CD4-positive, alpha-beta T cell (primary cell): ENCODE data around the gene HSPG2. TPM values are rescaled to one million over a fixed set of nuclear protein-coding genes. Genes with fewer than 3 reads are reported as not detected.

ENCODE experiments used
- ATAC-seq: fragments of 200-7000 bp; cut with Tn5 transposase; one replicate; pipeline ENCODE4 v1.10.0; 2022; ENCODE audit warnings: mild to moderate bottlenecking; ENCODE audit not compliant: poor library complexity
- CTCF ChIA-PET: fragments of 350-600 bp; sonication (Branson Sonifier 250); formaldehyde crosslinking; loops from one replicate; lab custom pipeline; 2021; ENCODE audit warnings: antibody characterized with exemption, inconsistent platforms; lab: Charles Lee
- POLR2A ChIA-PET: fragments of 350-600 bp; sonication (Branson Sonifier 250); formaldehyde crosslinking; loops from one replicate; lab custom pipeline; 2021; ENCODE audit warnings: antibody characterized with exemption, inconsistent platforms; lab: Charles Lee
- DNase-seq, 14 experiments: peaks; one replicate each; pipeline ENCODE4 v3.0.0-alpha.2; 2013 to 2020; ENCODE audit warnings: mixed read lengths in 2 of 14
- H3K27ac ChIP-seq, 2 donors: one replicate each; pipeline versions ENCODE4 v1.5.1 to v1.7.0; 2013; ENCODE audit warnings: low read length in 2 of 2, low read depth in 1 of 2, mild to moderate bottlenecking in 1 of 2
- H3K27me3 ChIP-seq, 2 experiments: 1 replicate in 1 of 2; 2 replicates in 1 of 2; pipeline versions ENCODE4 v1.6.1 to v1.7.0; 2013; ENCODE audit warnings: low read length in 2 of 2, control low read depth in 1 of 2, mild to moderate bottlenecking in 1 of 2, moderate library complexity in 1 of 2; ENCODE audit not compliant: insufficient read depth in 2 of 2, control insufficient read depth in 1 of 2
- H3K36me3 ChIP-seq: one replicate; pipeline ENCODE4 v1.6.1; 2013; ENCODE audit warnings: low read length, control low read depth; ENCODE audit not compliant: insufficient read depth
- H3K4me1 ChIP-seq: one replicate; pipeline ENCODE4 v1.6.1; 2013; ENCODE audit warnings: low read length, control low read depth; ENCODE audit not compliant: insufficient read depth
- H3K4me3 ChIP-seq: one replicate; pipeline ENCODE4 v1.5.1; 2013; ENCODE audit warnings: mild to moderate bottlenecking, low read length, moderate library complexity
- H3K9me3 ChIP-seq, 2 experiments: 1 replicate in 1 of 2; 2 replicates in 1 of 2; pipeline versions ENCODE4 v1.6.1 to v1.7.0; 2013; ENCODE audit warnings: low read length in 2 of 2, mild to moderate bottlenecking in 2 of 2, control low read depth in 1 of 2, moderate library complexity in 1 of 2; ENCODE audit not compliant: control insufficient read depth in 1 of 2, insufficient read depth in 1 of 2
- H3K27ac Mint-ChIP-seq: one replicate; pipeline ENCODE4 v1.8.0; 2020; ENCODE audit warnings: mixed read lengths
- H3K27me3 Mint-ChIP-seq: one replicate; pipeline ENCODE4 v1.8.0; 2021; ENCODE audit warnings: mixed read lengths
- H3K36me3 Mint-ChIP-seq: one replicate; pipeline ENCODE4 v1.8.0; 2021; ENCODE audit warnings: low read depth, mixed read lengths
- H3K4me1 Mint-ChIP-seq: one replicate; pipeline ENCODE4 v1.8.0; 2021; ENCODE audit warnings: low read depth, mixed read lengths
- H3K4me3 Mint-ChIP-seq: one replicate; pipeline ENCODE4 v1.8.0; 2020; ENCODE audit warnings: mild to moderate bottlenecking, mixed read lengths
- H3K9me3 Mint-ChIP-seq: one replicate; pipeline ENCODE4 v1.8.0; 2020; ENCODE audit warnings: mixed read lengths
- intact Hi-C, 2 experiments: fragments of 100-400 bp; cut with DNase I in 1 of 2; cut with micrococcal nuclease in 1 of 2; formaldehyde crosslinking; loops; one replicate each; pipeline versions ENCODE4 v1.15.1 to v1.9.0; 2023 to 2025; cut with DNase I, micrococcal nuclease
- total RNA-seq, 174 experiments: library from RNA in 2 of 174; stranded (reverse) in 2 of 174; gene quantifications; one replicate each; pipeline ENCODE4 v1.2.3 and lab custom pipeline; 2021 to 2026
- TF ChIP-seq, protein P1 (sequence below): fragments of 200-600 bp; IDR thresholded peaks from one replicate; pipeline ENCODE4 v1.8.0; 2022; ENCODE audit warnings: antibody characterized with exemption, mild to moderate bottlenecking

The HSPG2 gene
- total RNA-seq, 2 experiments from 2014 or later, result 10.8 to 11.0 TPM

DNA sequence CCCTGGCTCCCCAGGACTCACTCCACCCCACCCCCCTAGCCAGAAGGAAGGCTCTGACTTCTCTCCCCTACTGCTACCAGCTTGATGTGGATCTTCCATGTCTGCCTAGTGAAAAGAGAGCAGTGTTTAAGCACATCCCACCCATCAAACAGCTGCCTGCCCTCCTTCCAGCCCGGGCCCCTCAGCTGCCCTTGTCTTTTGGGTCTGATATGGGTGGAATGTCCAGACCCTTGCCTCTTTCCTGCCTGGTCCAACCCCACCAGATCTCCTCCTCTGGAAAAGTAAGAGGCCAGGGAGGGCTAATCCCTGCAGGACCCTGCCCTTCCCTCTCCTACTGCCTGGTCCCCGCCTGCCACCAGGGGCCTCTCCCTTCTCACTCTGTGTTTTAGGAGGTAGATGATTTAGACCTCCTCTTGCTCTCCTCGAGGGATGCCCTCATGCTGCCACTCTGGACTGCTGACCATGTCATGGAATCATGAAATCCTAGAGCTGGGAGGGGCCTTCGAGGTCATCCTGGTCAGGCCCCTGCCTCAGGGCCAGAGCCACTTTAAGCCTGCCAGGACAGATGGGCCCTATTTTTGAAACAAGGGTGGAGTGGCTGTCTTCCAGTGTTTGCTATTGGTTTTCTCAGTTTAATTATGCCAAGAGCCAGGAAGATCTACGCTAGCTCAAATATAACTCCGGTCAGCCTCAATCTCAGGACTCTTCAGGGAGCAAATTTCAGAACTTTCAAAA lies 15.8 kb upstream of the HSPG2 start:
- ATAC-seq, result no peak
- H3K36me3 Mint-ChIP-seq, result no peaks in the 10 kb centered on the region
- no peaks in the 10 kb centered on the region for H3K9me3 Mint-ChIP-seq
- DNase-seq, result no peak
- CTCF ChIA-PET, result no interaction called here
- no peak overlapping the region for H3K4me3 Mint-ChIP-seq
- H3K4me1 Mint-ChIP-seq, result peaks cover 25% of the 10 kb centered on the region
- intact Hi-C loops, result no loop called here
- Histone ChIP-seq H3K27ac (no peak overlapping the region), H3K36me3 (no peaks in the 10 kb centered on the region), H3K4me1 (peaks cover 28% of the 10 kb centered on the region), H3K27me3 (no peaks in the 10 kb centered on the region), H3K9me3 (no peaks in the 10 kb centered on the region), H3K4me3 (no peak overlapping the region)
- peak overlapping the region; percentile 51 for H3K27ac Mint-ChIP-seq
- POLR2A ChIA-PET, result no interaction called here
- H3K27me3 Mint-ChIP-seq, result no peaks in the 10 kb centered on the region
- TF ChIP-seq, protein P1, sequence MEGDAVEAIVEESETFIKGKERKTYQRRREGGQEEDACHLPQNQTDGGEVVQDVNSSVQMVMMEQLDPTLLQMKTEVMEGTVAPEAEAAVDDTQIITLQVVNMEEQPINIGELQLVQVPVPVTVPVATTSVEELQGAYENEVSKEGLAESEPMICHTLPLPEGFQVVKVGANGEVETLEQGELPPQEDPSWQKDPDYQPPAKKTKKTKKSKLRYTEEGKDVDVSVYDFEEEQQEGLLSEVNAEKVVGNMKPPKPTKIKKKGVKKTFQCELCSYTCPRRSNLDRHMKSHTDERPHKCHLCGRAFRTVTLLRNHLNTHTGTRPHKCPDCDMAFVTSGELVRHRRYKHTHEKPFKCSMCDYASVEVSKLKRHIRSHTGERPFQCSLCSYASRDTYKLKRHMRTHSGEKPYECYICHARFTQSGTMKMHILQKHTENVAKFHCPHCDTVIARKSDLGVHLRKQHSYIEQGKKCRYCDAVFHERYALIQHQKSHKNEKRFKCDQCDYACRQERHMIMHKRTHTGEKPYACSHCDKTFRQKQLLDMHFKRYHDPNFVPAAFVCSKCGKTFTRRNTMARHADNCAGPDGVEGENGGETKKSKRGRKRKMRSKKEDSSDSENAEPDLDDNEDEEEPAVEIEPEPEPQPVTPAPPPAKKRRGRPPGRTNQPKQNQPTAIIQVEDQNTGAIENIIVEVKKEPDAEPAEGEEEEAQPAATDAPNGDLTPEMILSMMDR, result no peak

- Mint-ChIP-seq H3K27me3 (no peaks in the 10 kb centered on the region), H3K9me3 (no peaks in the 10 kb centered on the region), H3K4me3 (no peak overlapping the region), H3K4me1 (peaks cover 9% of the 10 kb centered on the region), H3K27ac (no peak overlapping the region), H3K36me3 (no peaks in the 10 kb centered on the region)
- H3K4me3 ChIP-seq, result no peak overlapping the region
- intact Hi-C loops, result no loop called here
- no peaks in the 10 kb centered on the region for H3K27me3 ChIP-seq
- H3K36me3 ChIP-seq, result no peaks in the 10 kb centered on the region
- H3K4me1 ChIP-seq, result peaks cover 12% of the 10 kb centered on the region
- TF ChIP-seq, protein P1, result no peak
- DNase-seq (no peak), ATAC-seq (no peak)
- H3K27ac ChIP-seq, result no peak overlapping the region
- no peaks in the 10 kb centered on the region for H3K9me3 ChIP-seq
- POLR2A ChIA-PET, result no interaction called here
- CTCF ChIA-PET, result no interaction called here
Observed at GRCh38 chr1:21951226-21951870, 14.2 kb upstream of the HSPG2 start.

GRCh38 chr1:21950734-21951133 lies 13.6 kb upstream of the HSPG2 start:
- no peak overlapping the region for H3K27ac ChIP-seq
- Mint-ChIP-seq H3K27ac (no peak overlapping the region), H3K9me3 (no peaks in the 10 kb centered on the region), H3K36me3 (no peaks in the 10 kb centered on the region), H3K4me1 (peaks cover 6% of the 10 kb centered on the region), H3K27me3 (no peaks in the 10 kb centered on the region), H3K4me3 (no peak overlapping the region)
- no peak overlapping the region for H3K4me3 ChIP-seq
- ATAC-seq (no peak), DNase-seq (no peak)
- H3K27me3 ChIP-seq, result no peaks in the 10 kb centered on the region
- peaks cover 6% of the 10 kb centered on the region for H3K4me1 ChIP-seq
- CTCF ChIA-PET, result no interaction called here
- intact Hi-C loops, result no loop called here
- no peaks in the 10 kb centered on the region for H3K9me3 ChIP-seq
- H3K36me3 ChIP-seq, result no peaks in the 10 kb centered on the region
- POLR2A ChIA-PET, result no interaction called here
- TF ChIP-seq, protein P1, result no peak
